CD14-positive monocyte (primary cell): ENCODE results near the gene SLU7. TPM values are rescaled to one million over a fixed set of nuclear protein-coding genes. Genes with fewer than 3 reads are reported as not detected.

Source experiments
- DNase-seq, 3 donors: peaks; one replicate each; pipeline ENCODE4 v3.0.0-alpha.2; 2011 to 2022
- H2AFZ ChIP-seq: 2 replicates; pipeline ENCODE4 v1.6.0; 2012; ENCODE audit warnings: mild to moderate bottlenecking, low read depth, low read length, inconsistent platforms; ENCODE audit not compliant: insufficient read depth, poor library complexity, severe bottlenecking
- H3K27ac ChIP-seq, 2 donors: 1 replicate in 1 of 2; 2 replicates in 1 of 2; pipeline ENCODE4 v1.5.1; 2012 to 2013; ENCODE audit warnings: low read length in 2 of 2, control low read depth in 1 of 2, inconsistent platforms in 1 of 2, low read depth in 1 of 2, mild to moderate bottlenecking in 1 of 2
- H3K27me3 ChIP-seq, 2 donors: one replicate each; pipeline versions ENCODE4 v1.6.0 to v1.6.1; 2011 to 2013; ENCODE audit warnings: low read length in 2 of 2; ENCODE audit not compliant: control insufficient read depth in 2 of 2, insufficient read depth in 2 of 2
- H3K36me3 ChIP-seq, 2 donors: replicated peaks in 1 of 2; 1 replicate in 1 of 2; 2 replicates in 1 of 2; pipeline versions ENCODE4 v1.5.1 to v1.6.1; 2012 to 2013; ENCODE audit warnings: low read length in 2 of 2, control low read depth in 1 of 2, inconsistent platforms in 1 of 2, mild to moderate bottlenecking in 1 of 2; ENCODE audit not compliant: insufficient read depth in 2 of 2, control insufficient read depth in 1 of 2
- H3K4me1 ChIP-seq, 2 donors: 1 replicate in 1 of 2; 2 replicates in 1 of 2; pipeline versions ENCODE4 v1.5.1 to v1.6.1; 2012 to 2013; ENCODE audit warnings: low read length in 2 of 2, control low read depth in 1 of 2, inconsistent platforms in 1 of 2, mild to moderate bottlenecking in 1 of 2, moderate library complexity in 1 of 2; ENCODE audit not compliant: insufficient read depth in 2 of 2, control insufficient read depth in 1 of 2
- H3K4me2 ChIP-seq: replicated peaks from 2 replicates; pipeline ENCODE3; 2012; ENCODE audit warnings: low read length, moderate library complexity, mild to moderate bottlenecking; ENCODE audit not compliant: poor library complexity, severe bottlenecking; ENCODE audit errors: extremely low read depth
- H3K4me3 ChIP-seq, 3 experiments: fragments of 200-600 bp in 1 of 3; sonication (generic) in 1 of 3; replicated peaks in 1 of 3; 1 replicate in 2 of 3; 2 replicates in 1 of 3; pipeline ENCODE4 v1.5.1; 2011 to 2013; ENCODE audit warnings: low read length in 3 of 3, mild to moderate bottlenecking in 3 of 3, control low read depth in 2 of 3, low read depth in 2 of 3, inconsistent platforms in 1 of 3, moderate library complexity in 1 of 3
- H3K79me2 ChIP-seq: 2 replicates; pipeline ENCODE4 v1.6.0; 2012; ENCODE audit warnings: mild to moderate bottlenecking, control low read depth, inconsistent platforms, low read length, moderate library complexity; ENCODE audit not compliant: insufficient read depth
- H3K9ac ChIP-seq: 2 replicates; pipeline ENCODE4 v1.6.0; 2017; ENCODE audit warnings: low read length, mild to moderate bottlenecking; ENCODE audit not compliant: insufficient read depth, poor library complexity, severe bottlenecking
- H3K9me3 ChIP-seq, 2 donors: replicated peaks in 1 of 2; 1 replicate in 1 of 2; 2 replicates in 1 of 2; pipeline versions ENCODE4 v1.5.1 to v1.6.1; 2012 to 2013; ENCODE audit warnings: low read length in 2 of 2, control low read depth in 1 of 2; ENCODE audit not compliant: control insufficient read depth in 1 of 2, insufficient read depth in 1 of 2
- H4K20me1 ChIP-seq: 2 replicates; pipeline ENCODE4 v1.6.0; 2012; ENCODE audit warnings: mild to moderate bottlenecking, low read length, control low read depth, moderate library complexity; ENCODE audit not compliant: insufficient read depth
- H3K27ac Mint-ChIP-seq, 7 donors: one replicate each; pipeline ENCODE4 v1.8.0; 2020; ENCODE audit warnings: mild to moderate bottlenecking in 7 of 7, mixed read lengths in 7 of 7, moderate library complexity in 6 of 7, inconsistent platforms in 2 of 7
- H3K27me3 Mint-ChIP-seq, 3 donors: one replicate each; pipeline ENCODE4 v1.8.0; 2021 to 2022; ENCODE audit warnings: low read depth in 3 of 3, mild to moderate bottlenecking in 3 of 3, mixed read lengths in 3 of 3, moderate library complexity in 3 of 3, inconsistent platforms in 1 of 3
- H3K36me3 Mint-ChIP-seq, 2 donors: one replicate each; pipeline ENCODE4 v1.8.0; 2020; ENCODE audit warnings: mixed read lengths in 2 of 2, inconsistent platforms in 1 of 2, mild to moderate bottlenecking in 1 of 2
- H3K4me1 Mint-ChIP-seq: one replicate; pipeline ENCODE4 v1.8.0; 2020; ENCODE audit warnings: mild to moderate bottlenecking, mixed read lengths
- H3K4me3 Mint-ChIP-seq, 2 donors: one replicate each; pipeline ENCODE4 v1.8.0; 2020; ENCODE audit warnings: mild to moderate bottlenecking in 2 of 2, mixed read lengths in 2 of 2, moderate library complexity in 1 of 2
- H3K9me3 Mint-ChIP-seq, 7 donors: one replicate each; pipeline ENCODE4 v1.8.0; 2020 to 2022; ENCODE audit warnings: mixed read lengths in 7 of 7, mild to moderate bottlenecking in 6 of 7, moderate library complexity in 6 of 7, inconsistent platforms in 2 of 7
- WGBS: methylation state at CpG from one replicate; pipeline ENCODE4 v1.1.5; 2013; ENCODE audit warnings: missing lambda C conversion rate; ENCODE audit not compliant: insufficient coverage; 5-methylcytosine and 5-hydroxymethylcytosine counted together
- intact Hi-C, 2 donors: fragments of 100-400 bp; cut with micrococcal nuclease; formaldehyde crosslinking; loops; one replicate each; pipeline versions ENCODE4 v1.15.0 to v1.15.1; 2023
- polyA plus RNA-seq, 3 donors: library from polyadenylated mRNA; depleted of rRNA in 1 of 3; unstranded in 2 of 3; stranded (reverse) in 1 of 3; fragments of 300-500 nt in 2 of 3; fragments of >200 nt in 1 of 3; fragmentation: Illumina TruSeq in 2 of 3; gene quantifications; 1 replicate in 2 of 3; 2 replicates in 1 of 3; pipeline ENCODE4 v1.2.3, GENCODE V29; 2012 to 2021
- TF ChIP-seq, protein P1 (sequence below): fragments of 200-600 bp; IDR thresholded peaks from one replicate; pipeline ENCODE4 v1.8.0; 2022; ENCODE audit warnings: antibody characterized with exemption, mild to moderate bottlenecking

SLU7 gene
- polyA plus RNA-seq, 3 donors: 38.4 to 61.6 (median 42.3) TPM

DNA sequence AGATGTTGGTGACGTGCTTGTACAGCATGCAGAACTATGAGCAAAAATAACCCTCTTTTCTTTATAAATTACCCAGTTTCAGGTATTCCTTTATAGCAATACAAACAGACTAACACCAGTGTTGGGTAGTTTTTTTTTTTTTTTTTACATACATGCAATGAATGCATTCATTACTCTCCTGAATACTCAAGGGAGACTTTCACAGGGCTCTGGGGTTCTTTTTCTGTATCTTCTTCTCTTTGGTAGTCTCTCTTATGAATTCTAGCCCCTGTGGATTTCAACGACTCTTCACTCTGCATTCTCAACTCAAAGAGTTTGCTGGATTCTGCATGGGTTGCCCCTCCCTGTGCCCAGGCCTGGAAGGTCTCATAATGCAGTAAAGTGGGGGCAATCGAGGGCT, 30.6 kb upstream of the SLU7 start:
- H3K36me3 ChIP-seq: no peaks in the 10 kb centered on the region
- intact Hi-C loops: no loop called here
- WGBS: 88% methylated on average over 1 of the region's 3 CpGs

DNA sequence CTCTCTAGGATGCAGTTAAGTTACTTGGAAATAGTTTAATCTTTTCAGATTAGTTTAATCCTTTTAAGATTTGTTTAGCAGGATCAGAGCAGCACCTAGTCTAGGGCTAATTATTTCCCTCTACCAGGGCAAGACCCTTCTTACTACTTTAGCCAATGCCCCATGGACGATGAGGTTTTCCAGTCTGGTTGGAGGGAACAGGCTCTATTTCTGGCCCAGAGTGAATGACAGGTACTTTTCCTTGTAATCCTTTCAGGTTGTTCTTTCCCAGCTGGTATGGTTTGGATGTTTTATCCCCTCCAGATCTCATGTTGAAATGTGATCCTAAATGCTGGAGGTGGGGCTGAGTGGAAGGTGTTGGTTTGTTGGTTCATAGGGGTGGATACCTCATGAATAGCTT, 30.0 kb upstream of the SLU7 start:
- no peak overlapping the region for H3K4me3 Mint-ChIP-seq

More for the DNA sequence above, 30.6 kb upstream of the SLU7 start:
- Mint-ChIP-seq H3K4me1 (peaks cover 11% of the 10 kb centered on the region), H3K27me3 (peaks cover 2 to 8% (median 3%) of the 10 kb centered on the region in 3 donors), H3K27ac (no peak overlapping the region), H3K4me3 (no peak overlapping the region), H3K36me3 (no peaks in the 10 kb centered on the region), H3K9me3 (peaks cover 0 to 5% (median 0%) of the 10 kb centered on the region in 7 donors)
- H3K4me3 ChIP-seq: no peak overlapping the region
- H3K9me3 ChIP-seq: no peaks in the 10 kb centered on the region
- H3K9ac ChIP-seq: no peak overlapping the region
- no peak overlapping the region for H3K27ac ChIP-seq
- no peak for DNase-seq
- H4K20me1 ChIP-seq: no peaks in the 10 kb centered on the region
- no peak overlapping the region for H3K4me2 ChIP-seq
- H3K27me3 ChIP-seq: no peaks in the 10 kb centered on the region
- H3K4me1 ChIP-seq: peaks cover 8 to 13% of the 10 kb centered on the region in 2 donors
- TF ChIP-seq, protein P1, sequence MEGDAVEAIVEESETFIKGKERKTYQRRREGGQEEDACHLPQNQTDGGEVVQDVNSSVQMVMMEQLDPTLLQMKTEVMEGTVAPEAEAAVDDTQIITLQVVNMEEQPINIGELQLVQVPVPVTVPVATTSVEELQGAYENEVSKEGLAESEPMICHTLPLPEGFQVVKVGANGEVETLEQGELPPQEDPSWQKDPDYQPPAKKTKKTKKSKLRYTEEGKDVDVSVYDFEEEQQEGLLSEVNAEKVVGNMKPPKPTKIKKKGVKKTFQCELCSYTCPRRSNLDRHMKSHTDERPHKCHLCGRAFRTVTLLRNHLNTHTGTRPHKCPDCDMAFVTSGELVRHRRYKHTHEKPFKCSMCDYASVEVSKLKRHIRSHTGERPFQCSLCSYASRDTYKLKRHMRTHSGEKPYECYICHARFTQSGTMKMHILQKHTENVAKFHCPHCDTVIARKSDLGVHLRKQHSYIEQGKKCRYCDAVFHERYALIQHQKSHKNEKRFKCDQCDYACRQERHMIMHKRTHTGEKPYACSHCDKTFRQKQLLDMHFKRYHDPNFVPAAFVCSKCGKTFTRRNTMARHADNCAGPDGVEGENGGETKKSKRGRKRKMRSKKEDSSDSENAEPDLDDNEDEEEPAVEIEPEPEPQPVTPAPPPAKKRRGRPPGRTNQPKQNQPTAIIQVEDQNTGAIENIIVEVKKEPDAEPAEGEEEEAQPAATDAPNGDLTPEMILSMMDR: no peak
- no peaks in the 10 kb centered on the region for H3K79me2 ChIP-seq
- no peak overlapping the region for H2AFZ ChIP-seq

More for the DNA sequence above, 30.0 kb upstream of the SLU7 start:
- H3K9me3 Mint-ChIP-seq: peaks cover 0 to 5% (median 0%) of the 10 kb centered on the region in 7 donors
- intact Hi-C loops: no loop called here
- Histone ChIP-seq H3K36me3 (no peaks in the 10 kb centered on the region), H3K9me3 (no peaks in the 10 kb centered on the region), H3K9ac (no peak overlapping the region), H3K4me1 (peaks cover 8 to 13% of the 10 kb centered on the region in 2 donors), H3K27me3 (no peaks in the 10 kb centered on the region), H3K27ac (no peak overlapping the region), H3K4me2 (no peak overlapping the region), H4K20me1 (no peaks in the 10 kb centered on the region), H3K79me2 (no peaks in the 10 kb centered on the region), H2AFZ (no peak overlapping the region), H3K4me3 (no peak overlapping the region)
- H3K36me3 Mint-ChIP-seq: no peaks in the 10 kb centered on the region
- WGBS: 83% methylated on average over 1 of the region's 1 CpG
- TF ChIP-seq, protein P1: no peak
- no peak for DNase-seq
- no peak overlapping the region for H3K27ac Mint-ChIP-seq
- peaks cover 0 to 2% (median 0%) of the 10 kb centered on the region in 3 donors for H3K27me3 Mint-ChIP-seq
- peaks cover 11% of the 10 kb centered on the region for H3K4me1 Mint-ChIP-seq
